Amniotic stem cell (primary cell): ENCODE measurements around the gene CHAT.
"Not testable (repeated sequence)": the region's sequence is repeated elsewhere in the genome, so short reads cannot be mapped to it uniquely, and the experiment has no call there.

Experiments
- DNase-seq: peaks from one replicate; lab custom pipeline; 2025; lab: John Stamatoyannopoulos, UW

CHAT gene

DNA sequence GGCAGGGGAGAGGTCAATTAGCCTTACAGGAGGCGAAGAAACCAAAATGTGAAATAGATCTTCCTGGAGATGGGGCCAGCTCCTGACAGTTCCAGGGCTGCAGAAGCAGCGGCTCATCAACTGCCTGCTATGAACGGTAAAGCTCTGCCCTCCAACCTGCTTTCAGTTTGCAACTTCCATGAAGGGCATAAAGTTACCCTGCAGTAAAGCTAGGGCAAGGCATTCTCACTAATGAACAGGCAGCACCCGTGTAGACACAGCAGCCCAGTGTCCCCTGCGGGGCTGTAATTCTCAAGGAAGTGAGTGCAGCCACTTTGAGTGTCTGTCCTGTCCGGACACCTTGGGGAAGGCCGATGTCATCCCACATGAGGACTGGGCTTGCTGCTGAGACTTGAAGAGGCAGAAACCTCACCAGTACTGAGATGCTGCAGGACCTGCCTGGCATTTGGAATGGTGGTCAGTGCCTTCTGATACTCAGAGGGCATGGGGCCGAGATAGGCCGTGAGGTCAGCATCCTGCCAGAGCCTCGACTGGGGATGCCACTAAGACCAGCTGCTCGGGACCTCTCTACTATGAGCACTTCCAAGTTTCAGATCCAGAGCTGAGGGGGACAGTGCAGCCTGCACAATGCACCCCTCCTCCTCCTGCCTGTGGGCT, 39.6 kb downstream of the CHAT start:
- no peak for DNase-seq

DNA sequence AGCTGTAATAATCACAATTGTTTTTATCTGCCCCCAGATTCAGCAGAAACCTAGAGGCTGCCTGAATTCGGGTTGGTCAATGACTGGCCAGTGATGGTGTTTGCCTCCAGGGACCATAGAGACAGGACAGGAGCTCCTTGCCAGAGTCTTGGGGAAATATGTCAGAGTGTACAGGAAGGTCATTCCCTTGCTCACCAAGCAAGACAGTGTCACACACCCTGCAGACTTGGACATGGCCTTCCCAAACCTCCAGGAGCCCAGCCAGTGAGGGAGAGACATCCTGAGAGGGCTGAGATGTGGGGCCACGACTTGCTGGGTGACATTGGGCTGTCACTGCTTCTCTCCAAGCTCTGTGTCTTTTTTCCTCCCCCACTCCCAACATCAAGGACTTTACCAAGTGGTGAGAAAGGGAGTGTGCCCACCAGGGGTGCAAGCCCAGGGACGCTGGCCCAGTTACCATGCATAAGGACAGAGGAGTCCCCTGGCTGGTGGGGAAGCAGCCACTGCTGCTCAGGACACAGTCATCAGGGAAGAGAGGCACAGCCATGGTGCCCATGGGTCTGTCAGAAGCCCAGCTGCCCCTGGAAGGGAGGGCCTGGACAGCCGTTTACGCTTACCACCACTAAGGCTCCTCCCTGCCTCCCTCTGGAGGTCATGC, 40.3 kb downstream of the CHAT start:
- DNase-seq = no peak

DNA sequence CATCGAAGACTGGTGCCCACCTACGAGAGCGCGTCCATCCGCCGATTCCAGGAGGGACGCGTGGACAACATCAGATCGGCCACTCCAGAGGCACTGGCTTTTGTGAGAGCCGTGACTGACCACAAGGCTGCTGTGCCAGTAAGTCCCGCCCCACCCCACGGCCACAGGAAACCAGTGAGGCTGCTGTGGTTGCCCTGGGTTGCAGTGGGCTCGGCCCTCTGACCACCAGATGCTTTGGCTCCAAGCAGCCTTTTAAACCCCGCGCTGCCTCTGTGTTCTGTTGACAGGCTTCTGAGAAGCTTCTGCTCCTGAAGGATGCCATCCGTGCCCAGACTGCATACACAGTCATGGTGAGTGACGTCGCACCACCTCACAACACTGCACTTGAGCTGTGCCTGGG, 41.3 kb downstream of the CHAT start:
- DNase-seq = no peak

DNA sequence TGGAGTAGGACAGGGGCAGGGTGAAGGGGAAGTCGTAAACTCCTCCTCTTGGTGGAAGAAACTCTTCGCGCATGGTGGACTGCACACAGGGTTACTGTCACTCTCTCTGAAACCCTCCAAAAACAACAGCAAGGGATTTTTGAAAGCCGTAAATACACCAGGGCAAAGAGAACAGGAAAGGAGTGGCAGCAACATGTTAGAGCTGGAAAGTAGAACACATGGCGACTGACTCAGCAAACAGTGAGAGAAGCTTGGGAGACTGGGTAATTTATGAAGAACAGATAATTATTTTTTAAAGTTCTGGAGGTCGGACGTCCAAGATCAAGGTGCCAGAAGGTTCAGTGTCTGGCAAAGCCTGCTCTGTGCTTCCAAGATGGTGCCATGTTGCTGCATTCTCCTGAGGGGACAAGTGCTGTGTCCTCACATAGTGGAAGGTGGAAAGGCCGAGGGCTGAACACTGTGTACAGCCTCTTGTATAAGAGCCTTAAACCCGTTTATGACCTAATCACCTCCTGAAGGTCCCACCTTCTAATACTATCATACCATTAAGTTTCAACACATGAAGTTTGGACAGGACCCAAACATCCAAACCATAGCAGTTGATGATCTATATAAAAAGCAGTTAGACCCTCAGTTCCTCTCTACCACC, 43.1 kb downstream of the CHAT start:
- no peak for DNase-seq

DNA sequence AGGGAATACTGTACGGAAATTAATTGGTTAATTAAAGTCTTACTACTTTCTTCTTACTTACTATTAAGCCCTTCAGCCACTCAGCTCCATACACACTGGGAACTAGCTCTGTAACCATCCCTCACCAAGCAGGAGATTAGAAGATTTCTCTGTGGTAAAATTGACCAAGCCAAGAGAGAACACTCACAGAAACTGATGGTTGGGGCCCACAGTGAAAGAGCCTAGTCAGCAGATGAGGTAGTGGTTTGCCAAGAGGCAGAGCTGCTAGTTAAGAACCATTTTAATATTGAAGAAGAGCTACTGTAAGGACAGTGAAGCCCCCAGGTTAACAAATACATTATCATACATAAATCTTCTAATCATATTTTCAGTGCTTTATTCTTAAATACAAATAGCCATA, 43.8 kb downstream of the CHAT start:
- no peak for DNase-seq

DNA sequence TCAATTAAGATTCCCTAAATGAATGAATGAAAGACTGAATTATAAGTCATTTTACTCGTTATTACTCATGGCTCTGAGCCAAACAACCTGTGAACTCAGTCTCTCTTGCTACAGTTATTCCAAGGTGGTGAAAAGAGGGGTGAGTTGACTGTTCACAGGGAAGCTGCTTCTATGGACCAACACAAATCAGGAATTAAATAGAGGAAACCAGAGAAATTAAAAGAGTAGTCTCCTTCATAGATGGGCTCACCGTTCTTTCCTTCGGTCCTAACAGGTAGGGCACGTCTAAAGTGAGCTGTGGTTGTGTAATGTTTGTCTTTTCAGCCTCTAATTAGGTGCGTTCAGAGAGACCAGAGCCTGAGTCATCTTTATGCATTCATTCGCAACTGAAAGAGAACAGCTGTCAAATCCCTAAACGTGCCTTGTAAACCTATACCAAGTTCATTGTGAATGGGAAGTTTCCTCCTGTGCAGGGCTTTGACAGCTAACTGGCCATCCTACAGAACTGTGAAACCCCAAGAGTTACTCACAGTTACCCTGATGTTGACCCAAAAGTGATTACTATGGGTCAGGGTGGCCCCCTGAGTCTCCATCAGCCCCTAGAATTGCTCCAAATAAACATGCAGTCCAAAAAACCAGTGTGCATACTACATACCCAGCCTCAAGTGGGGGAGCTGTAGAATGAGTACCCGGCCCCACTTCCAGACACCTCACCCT, 47.5 kb downstream of the CHAT start:
- DNase-seq = no peak

DNA sequence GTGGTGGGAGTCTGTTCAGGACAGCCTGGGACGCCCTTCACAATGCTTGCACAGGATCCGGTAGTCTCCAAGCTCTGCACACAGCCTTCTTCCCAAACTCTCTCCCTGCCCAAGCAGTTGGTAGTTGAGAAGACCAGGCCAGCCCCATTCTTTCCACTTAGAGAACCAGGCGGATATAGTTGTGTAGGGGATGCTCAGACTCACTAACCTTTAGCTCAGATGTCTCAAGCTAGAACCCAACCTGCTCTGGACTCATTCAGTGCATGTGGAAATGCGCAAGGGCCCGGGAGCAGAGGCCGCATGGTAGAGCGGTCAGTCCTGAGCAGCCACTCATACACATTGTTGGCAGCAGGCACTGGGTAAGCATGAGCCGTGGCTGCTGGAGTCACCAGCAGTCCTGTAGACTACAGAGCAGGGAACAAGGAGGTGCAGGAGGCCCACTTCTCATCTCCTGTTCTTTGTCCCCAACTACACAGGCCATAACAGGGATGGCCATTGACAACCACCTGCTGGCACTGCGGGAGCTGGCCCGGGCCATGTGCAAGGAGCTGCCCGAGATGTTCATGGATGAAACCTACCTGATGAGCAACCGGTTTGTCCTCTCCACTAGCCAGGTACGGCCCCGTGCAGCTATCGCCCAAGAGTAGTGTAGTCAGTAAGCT, 48.5 kb downstream of the CHAT start:
- DNase-seq = no peak

DNA sequence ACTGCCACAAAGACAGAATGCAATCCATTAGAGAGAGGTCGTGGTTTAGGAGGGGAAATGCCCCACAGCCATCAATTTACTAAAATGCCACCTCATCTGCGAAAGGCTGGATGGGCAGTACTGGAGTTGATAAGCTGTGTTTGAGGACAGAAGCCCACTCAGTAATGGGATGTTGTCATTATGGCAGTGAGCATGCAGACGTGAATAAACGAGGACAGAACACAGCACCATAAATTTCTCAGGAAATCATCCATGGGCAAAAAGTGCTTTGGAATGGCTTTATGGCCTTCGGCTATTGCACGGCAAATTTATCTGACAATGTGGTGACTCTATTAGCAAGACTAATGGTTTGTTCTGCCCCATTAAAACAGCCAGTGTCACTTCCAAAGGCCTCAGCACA, 49.8 kb downstream of the CHAT start:
- DNase-seq = no peak

DNA sequence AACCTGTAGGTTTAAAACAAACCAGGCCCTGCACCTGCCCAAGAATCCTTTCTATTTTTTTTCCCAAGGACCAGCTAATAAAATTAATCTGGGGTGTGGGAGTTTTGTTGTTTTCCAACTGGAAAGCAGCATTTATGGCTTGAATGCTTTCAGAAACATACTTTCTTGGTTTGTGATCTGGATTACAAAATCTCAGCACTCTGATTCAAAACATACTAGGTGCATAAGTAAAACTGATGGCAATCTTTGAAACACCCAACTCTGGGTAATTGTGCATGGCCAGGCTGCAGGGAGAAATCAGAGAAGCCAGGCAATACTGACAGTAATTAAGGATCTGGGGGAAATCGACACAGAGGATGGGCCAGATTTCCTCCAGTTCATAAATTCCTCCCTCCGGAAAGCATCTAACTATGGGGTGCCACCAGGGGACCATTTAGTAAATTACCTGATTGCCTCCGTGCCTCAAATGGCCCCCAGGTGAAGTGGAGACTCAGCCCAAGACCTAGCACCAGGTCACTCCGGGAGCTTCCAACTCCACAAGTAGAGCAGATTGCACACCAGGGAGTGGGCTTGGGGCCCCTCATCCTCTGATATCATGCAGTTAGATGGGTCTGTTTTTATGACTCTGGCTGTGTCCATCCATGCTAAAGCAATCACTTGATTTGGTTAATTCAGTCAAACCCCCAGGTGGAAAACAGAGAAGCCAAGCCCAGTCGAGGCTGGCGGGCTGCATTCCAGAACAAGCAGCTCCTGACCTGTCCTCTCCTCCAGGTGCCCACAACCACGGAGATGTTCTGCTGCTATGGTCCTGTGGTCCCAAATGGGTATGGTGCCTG, 50.4 kb downstream of the CHAT start:
- no peak for DNase-seq

DNA sequence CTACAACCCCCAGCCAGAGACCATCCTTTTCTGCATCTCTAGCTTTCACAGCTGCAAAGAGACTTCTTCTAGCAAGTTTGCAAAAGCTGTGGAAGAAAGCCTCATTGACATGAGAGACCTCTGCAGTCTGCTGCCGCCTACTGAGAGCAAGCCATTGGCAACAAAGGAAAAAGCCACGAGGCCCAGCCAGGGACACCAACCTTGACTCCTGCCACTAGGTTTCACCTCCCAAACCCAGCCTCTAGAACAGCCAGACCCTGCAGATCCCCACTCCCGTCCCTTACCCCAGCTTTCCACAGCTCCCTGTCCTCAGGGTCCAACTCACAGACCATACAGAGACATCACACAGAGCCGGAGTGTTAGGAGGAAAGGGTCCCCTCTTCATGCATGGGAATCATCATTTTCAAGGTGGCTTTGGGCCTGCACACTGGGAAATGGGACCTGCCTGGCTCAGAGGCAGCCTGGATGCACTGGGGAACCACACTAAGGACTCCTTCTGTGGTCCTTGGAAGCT, 51.1 kb downstream of the CHAT start:
- no peak for DNase-seq

DNA sequence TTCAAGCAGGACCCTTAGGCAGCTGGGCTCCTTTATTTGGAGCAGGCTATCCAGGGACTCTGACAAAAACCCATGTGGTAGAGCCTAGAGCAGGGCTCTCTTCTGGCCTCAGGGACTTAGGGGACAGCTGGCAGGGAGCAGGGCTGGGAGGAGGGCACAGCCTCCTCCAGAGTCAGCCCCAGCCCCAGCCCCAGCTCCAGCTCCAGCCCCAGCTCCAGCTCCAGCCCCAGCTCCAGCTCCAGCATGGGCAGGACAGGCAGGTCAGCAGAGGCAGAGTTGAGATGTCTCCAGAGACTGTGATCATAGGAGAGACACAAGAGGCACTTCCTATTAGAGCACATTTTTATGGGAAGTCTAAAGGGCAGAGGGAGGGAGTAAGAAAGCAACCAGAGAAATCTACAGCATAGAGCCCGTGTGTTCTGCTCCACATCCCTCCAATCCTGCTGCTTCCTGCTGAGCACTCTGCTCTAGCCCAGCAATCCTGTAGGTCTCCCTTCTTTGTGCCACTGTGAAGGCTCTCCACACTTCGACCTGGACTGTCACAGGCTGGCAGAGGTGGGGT, 52.3 kb downstream of the CHAT start:
- DNase-seq = no peak

DNA sequence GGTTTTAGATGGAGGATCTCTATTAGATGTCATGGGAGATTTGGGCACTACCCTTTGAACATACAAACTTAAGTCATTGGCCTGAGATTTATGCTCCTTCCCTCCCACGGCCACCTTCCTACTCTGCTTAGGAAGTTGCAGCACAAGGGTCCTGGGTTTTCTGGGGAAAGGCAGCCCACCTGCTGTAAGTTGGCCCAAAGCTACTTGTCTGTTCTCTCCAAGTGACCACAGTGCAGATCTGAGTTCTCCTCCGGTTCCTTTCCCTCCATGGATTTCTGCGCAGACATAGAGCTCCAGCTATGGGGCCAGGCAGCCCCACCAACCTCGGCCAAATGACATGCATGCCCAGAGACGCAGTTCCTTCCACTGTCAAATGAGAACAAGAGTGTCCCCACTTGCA, 52.8 kb downstream of the CHAT start:
- DNase-seq = no peak

DNA sequence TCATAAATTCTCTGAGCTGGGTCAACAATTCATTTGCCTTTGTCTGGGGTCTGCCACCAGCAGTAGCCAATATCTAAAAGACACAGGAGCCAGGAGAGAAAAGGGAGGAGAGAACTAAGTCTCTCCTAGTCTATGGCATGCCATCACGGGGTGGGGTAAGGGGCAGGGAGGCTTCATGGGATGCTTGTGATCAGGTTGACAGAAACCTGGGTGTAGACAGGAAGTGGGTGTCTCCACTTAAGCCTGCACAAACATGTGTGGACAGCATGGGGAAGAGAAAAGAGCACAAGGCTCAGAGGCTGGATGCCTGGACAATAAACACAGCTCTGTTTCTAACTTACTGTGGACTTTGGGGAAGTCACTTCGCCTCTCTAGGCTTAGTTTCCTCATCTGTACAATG, 54.2 kb downstream of the CHAT start:
- DNase-seq = no peak

DNA sequence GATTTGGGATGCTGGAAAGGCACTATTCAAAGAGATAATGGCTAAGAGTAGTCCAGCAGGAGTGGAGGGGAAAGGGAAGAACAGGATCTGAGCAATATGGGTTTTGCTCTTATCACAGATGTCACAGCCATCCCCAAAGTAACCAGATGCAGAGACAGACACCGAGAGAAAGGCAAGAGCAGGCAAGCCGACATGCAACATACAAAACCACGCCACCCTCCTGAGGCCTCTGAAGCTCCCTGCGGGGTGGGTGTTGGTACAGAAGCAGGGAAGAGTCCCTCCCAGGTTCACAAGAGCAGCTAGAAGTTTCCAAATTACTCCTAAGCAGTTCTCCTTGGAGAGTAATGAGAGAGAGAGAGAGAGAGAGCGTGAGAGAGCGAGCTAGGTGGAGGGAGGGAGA, 54.8 kb downstream of the CHAT start:
- DNase-seq = no peak

DNA sequence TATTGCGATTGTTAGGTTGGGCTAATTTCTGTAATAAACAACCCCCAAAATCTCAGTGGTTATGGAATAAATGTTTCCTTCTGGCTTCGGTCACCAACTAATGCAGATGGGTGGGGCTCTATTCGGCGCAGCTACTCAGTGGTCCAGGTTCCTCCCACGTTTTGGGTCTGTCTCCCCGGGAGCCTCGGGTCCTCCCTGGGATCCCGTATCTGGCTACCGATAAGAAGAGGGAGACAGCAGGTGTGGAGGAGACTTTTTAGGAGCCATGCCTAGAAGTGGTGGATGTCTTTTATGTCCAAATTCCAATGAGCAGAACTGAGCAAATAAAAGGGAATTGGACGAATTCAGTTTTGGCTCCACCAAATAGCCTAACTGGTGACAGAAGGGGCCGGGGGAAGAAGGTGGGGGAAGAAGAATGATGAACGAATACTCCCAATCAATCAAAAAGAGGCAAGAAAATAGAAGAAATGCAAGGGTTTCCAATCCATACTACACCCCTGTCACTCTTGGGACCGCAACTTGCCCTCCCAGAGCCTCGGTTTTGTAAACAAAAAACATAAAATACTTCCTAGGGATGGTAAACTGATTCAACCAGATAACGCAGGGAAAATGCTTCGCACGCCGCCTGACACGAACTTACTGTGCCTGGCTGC, 65.1 kb downstream of the CHAT start:
- no peak for DNase-seq

DNA sequence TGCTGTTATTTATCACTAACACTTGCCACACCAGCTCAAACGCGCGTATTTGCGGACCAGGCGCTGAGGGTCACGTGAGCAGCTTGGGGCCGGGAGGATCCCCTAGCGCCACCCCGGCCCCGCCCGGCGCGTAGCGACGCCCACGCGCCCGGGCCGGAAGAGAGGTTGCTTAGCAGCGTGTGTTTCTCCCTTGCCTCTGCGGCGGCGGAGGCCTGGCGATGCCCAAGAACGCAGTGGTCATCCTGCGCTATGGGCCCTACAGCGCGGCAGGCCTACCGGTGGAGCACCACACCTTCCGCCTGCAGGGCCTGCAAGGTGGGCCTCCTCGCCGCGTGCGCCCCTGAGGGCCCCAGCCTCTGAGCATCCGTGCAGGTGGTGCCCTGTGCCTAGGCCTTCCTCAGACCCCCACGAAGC, 65.7 kb downstream of the CHAT start, which contains the start of gene C10orf53:
Gene C10orf53, plus strand, starts transcription at position 172 of the 414 bp plus-strand sequence. Its CDS starts 47 bp downstream, at position 219.
- no peak for DNase-seq

DNA sequence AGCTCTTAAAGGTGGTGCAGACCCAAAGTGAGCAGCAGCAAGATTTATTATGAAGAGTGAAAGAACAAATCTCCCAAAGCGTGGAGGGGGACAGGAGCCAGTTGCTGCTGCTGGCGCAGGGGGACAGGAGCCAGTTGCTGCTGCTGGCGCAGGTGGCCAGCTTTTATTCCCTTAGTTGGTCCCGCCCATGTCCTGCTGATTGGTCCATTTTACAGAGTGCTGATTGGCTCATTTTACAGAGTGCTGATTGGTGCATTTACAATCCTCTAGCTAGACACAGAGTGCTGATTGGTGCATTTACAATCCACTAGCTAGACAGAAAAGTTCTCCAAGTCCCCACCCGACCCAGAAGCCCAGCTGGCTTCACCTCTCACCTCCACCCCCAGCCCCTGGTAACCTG, 68.6 kb downstream of the CHAT start:
- DNase-seq = not testable (repeated sequence)

DNA sequence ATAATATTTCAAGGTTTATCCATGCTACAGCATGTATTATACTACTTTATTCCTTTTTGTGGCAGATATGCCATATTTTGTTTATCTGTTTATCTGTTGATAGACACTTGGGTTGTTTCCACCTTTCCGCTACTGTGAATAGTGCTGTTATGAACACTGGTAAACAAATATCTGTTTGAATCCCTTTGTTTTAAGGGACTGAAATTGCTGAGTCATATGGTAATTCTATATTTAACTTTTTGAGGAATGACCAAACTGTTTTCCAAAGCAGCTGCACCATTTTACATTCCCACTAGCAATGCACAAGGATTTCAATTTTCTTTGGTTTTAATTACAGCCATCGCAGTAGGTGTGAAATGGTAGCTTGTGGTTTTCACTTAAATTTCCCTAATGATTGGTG, 69.0 kb downstream of the CHAT start:
- no peak for DNase-seq

DNA sequence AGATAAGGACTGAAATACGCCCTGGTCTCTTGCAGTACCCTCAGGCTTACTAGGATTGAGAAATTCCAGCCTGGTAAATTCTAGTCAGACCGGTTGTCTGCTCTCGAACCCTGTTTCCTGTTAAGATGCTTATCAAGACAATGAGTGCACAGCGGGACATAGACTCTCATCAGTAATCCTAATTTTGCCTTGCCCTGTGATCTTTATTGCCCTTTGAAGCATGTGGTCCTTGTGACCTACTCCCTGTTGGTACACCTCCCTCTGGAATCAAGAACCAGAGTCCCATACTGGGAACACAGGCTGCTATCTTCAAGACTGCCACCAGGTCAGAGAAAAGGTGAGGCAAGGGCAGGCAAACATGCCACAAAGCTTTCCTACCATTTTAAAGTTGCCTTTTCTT, 72.8 kb downstream of the CHAT start:
- DNase-seq = no peak

DNA sequence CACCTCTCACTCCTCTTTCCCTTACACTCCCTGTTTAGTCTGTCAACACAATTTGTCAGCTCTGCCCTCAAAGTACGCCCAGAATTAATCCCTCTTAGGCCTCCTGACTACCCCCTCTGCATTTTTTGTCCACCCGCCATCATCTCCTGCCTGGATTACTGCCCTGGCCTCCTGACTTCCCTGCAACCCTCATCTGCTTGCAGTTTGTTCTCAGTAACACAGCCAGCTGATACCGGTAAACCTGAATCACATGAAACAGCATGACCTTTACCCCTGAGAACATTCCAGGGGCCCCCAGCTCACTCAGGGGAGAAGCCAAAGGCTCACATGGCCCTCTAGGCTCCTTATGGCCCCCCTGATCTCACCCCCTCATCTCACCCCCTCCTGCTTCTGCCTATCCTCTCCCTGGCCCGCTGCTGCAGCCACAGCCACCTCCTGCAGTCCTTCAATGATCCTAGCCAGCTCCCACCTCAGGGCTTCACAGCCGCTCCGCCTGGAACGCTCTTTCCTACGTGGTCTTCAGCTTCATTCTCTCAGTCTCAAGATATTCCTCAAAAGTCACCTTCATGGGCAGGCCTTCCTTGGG, 74.5 kb downstream of the CHAT start:
- no peak for DNase-seq
